H9 (cell line): ENCODE measurements around the gene SOX1. TPM values are rescaled to one million over a fixed set of nuclear protein-coding genes. Genes with fewer than 3 reads are reported as not detected.

ENCODE experiments used
- DNase-seq: peaks from one replicate; pipeline ENCODE4 v3.0.0-alpha.2; 2017
- H2AFZ ChIP-seq: one replicate; pipeline ENCODE4 v1.6.1; 2013; ENCODE audit warnings: mild to moderate bottlenecking, low read length, control low read depth, moderate library complexity
- H2AK5ac ChIP-seq: 2 replicates; pipeline ENCODE4 v1.6.1; 2013; ENCODE audit warnings: low read length, control low read depth, mixed read lengths; ENCODE audit not compliant: insufficient read length
- H2BK120ac ChIP-seq: one replicate; pipeline ENCODE4 v1.6.1; 2013; ENCODE audit warnings: low read depth, mild to moderate bottlenecking, low read length, control low read depth, inconsistent platforms; ENCODE audit not compliant: poor library complexity, severe bottlenecking
- H2BK12ac ChIP-seq: 2 replicates; pipeline ENCODE4 v1.6.1; 2013; ENCODE audit warnings: low read length, control low read depth, mixed read lengths, low read depth; ENCODE audit not compliant: insufficient read length
- H2BK15ac ChIP-seq: 2 replicates; pipeline ENCODE4 v1.6.1; 2013; ENCODE audit warnings: low read depth, low read length, control low read depth
- H2BK20ac ChIP-seq: one replicate; pipeline ENCODE4 v1.6.1; 2013; ENCODE audit warnings: low read depth, mild to moderate bottlenecking, low read length, control low read depth, inconsistent platforms; ENCODE audit not compliant: poor library complexity, severe bottlenecking
- H2BK5ac ChIP-seq: 2 replicates; pipeline ENCODE4 v1.6.1; 2013; ENCODE audit warnings: low read length, control low read depth, mixed read lengths; ENCODE audit not compliant: insufficient read length
- H3K14ac ChIP-seq: 2 replicates; pipeline ENCODE4 v1.6.1; 2013; ENCODE audit warnings: low read length, control low read depth; ENCODE audit not compliant: insufficient read depth
- H3K18ac ChIP-seq: 2 replicates; pipeline ENCODE4 v1.6.1; 2013; ENCODE audit warnings: low read depth, mild to moderate bottlenecking, mixed read lengths, low read length, control low read depth; ENCODE audit not compliant: insufficient read length
- H3K23ac ChIP-seq: 2 replicates; pipeline ENCODE4 v1.6.1; 2013; ENCODE audit warnings: low read length, control low read depth, mixed read lengths, low read depth; ENCODE audit not compliant: insufficient read length
- H3K23me2 ChIP-seq: 2 replicates; pipeline ENCODE4 v1.6.1; 2013; ENCODE audit warnings: low read depth, mild to moderate bottlenecking, mixed read lengths, low read length, control low read depth; ENCODE audit not compliant: insufficient read length, poor library complexity, severe bottlenecking
- H3K27ac ChIP-seq: 2 replicates; pipeline ENCODE4 v1.5.1; 2013; ENCODE audit warnings: low read length, control low read depth, mixed read lengths, low read depth; ENCODE audit not compliant: insufficient read length
- H3K27me3 ChIP-seq: 2 replicates; pipeline ENCODE4 v1.6.1; 2013; ENCODE audit warnings: low read length, control low read depth, inconsistent platforms; ENCODE audit not compliant: insufficient read depth
- H3K4ac ChIP-seq: 2 replicates; pipeline ENCODE4 v1.6.1; 2013; ENCODE audit warnings: low read depth, mild to moderate bottlenecking, control low read depth, inconsistent platforms, low read length, moderate library complexity
- H3K4me1 ChIP-seq: 2 replicates; pipeline ENCODE4 v1.6.1; 2013; ENCODE audit warnings: low read length, control low read depth, inconsistent platforms; ENCODE audit not compliant: insufficient read depth
- H3K4me2 ChIP-seq: 2 replicates; pipeline ENCODE4 v1.6.1; 2013; ENCODE audit warnings: low read length, control low read depth, mixed read lengths; ENCODE audit not compliant: insufficient read length, insufficient read depth
- H3K56ac ChIP-seq: 2 replicates; pipeline ENCODE4 v1.6.1; 2013; ENCODE audit warnings: low read depth, mild to moderate bottlenecking, mixed read lengths, low read length, control low read depth; ENCODE audit not compliant: insufficient read length
- H3K79me1 ChIP-seq: 2 replicates; pipeline ENCODE4 v1.6.1; 2013; ENCODE audit warnings: low read depth, mild to moderate bottlenecking, moderate library complexity, low read length, control low read depth, inconsistent platforms; ENCODE audit not compliant: insufficient read depth, poor library complexity, severe bottlenecking
- H3K79me2 ChIP-seq: 2 replicates; pipeline ENCODE4 v1.6.1; 2013; ENCODE audit warnings: low read length, control low read depth, inconsistent platforms; ENCODE audit not compliant: insufficient read depth
- H3K9ac ChIP-seq: 2 replicates; pipeline ENCODE4 v1.6.1; 2013; ENCODE audit warnings: low read length, control low read depth, mixed read lengths; ENCODE audit not compliant: insufficient read length; ENCODE audit errors: extremely low read depth
- H3K9me3 ChIP-seq: one replicate; pipeline ENCODE4 v1.6.1; 2013; ENCODE audit warnings: low read depth, low read length, inconsistent platforms; ENCODE audit not compliant: control insufficient read depth
- H3T11ph ChIP-seq: one replicate; pipeline ENCODE4 v1.6.1; 2013; ENCODE audit warnings: mild to moderate bottlenecking, low read length, control low read depth, inconsistent platforms
- H4K20me1 ChIP-seq: one replicate; pipeline ENCODE4 v1.6.1; 2013; ENCODE audit not compliant: control insufficient read depth, insufficient read length, insufficient read depth
- H4K5ac ChIP-seq: 2 replicates; pipeline ENCODE4 v1.6.1; 2013; ENCODE audit warnings: low read depth, mild to moderate bottlenecking, mixed read lengths, low read length, control low read depth; ENCODE audit not compliant: insufficient read length
- H4K8ac ChIP-seq: replicated peaks from 2 replicates; pipeline ENCODE4 v1.6.1; 2013; ENCODE audit warnings: low read length, control low read depth, mixed read lengths, low read depth; ENCODE audit not compliant: insufficient read length
- H4K91ac ChIP-seq: 2 replicates; pipeline ENCODE4 v1.6.1; 2013; ENCODE audit warnings: low read depth, mild to moderate bottlenecking, moderate library complexity, mixed read lengths, low read length, control low read depth; ENCODE audit not compliant: insufficient read length
- H3K27ac Mint-ChIP-seq, 3 experiments: 2 replicates in 2 of 3; 3 replicates in 1 of 3; pipeline ENCODE4 v1.8.0; 2020 to 2021; ENCODE audit warnings: mixed read lengths in 3 of 3, mild to moderate bottlenecking in 1 of 3, moderate library complexity in 1 of 3
- H3K27me3 Mint-ChIP-seq: 2 replicates; pipeline ENCODE4 v1.8.0; 2021; ENCODE audit warnings: low read depth, mild to moderate bottlenecking, moderate library complexity, mixed read lengths
- H3K36me3 Mint-ChIP-seq, 3 experiments: 2 replicates in 2 of 3; 3 replicates in 1 of 3; pipeline ENCODE4 v1.8.0; 2020 to 2021; ENCODE audit warnings: low read depth in 3 of 3, mixed read lengths in 3 of 3; ENCODE audit not compliant: insufficient read depth in 1 of 3
- H3K4me1 Mint-ChIP-seq, 2 experiments: 2 replicates each; pipeline ENCODE4 v1.8.0; 2020; ENCODE audit warnings: mixed read lengths in 2 of 2
- H3K4me3 Mint-ChIP-seq, 2 experiments: 2 replicates in 1 of 2; 3 replicates in 1 of 2; pipeline ENCODE4 v1.8.0; 2020 to 2021; ENCODE audit warnings: mild to moderate bottlenecking in 2 of 2, mixed read lengths in 2 of 2, moderate library complexity in 1 of 2
- H3K9me3 Mint-ChIP-seq, 2 experiments: 2 replicates in 1 of 2; 3 replicates in 1 of 2; pipeline ENCODE4 v1.8.0; 2020; ENCODE audit warnings: mild to moderate bottlenecking in 2 of 2, mixed read lengths in 2 of 2, moderate library complexity in 1 of 2
- WGBS: extraction: QIAGEN DNeasy Blood & Tissue Kit; methylation state at CpG from one replicate; pipeline ENCODE4 v1.1.7; 2013; ENCODE audit warnings: missing lambda C conversion rate, low lambda C conversion rate, mixed read lengths; ENCODE audit not compliant: insufficient read length; ENCODE audit errors: extremely low coverage; 5-methylcytosine and 5-hydroxymethylcytosine counted together
- total RNA-seq: library from RNA; stranded (reverse); gene quantifications from 2 replicates; pipeline ENCODE4 v1.2.1, GENCODE V29; 2021
- TF ChIP-seq, protein P1 (sequence below): fragments of 200-600 bp; sonication (generic); conservative IDR thresholded peaks from 3 replicates; pipeline ENCODE4 v1.8.0; 2021; ENCODE audit warnings: antibody characterized with exemption, mild to moderate bottlenecking

The SOX1 gene
- total RNA-seq, 1 experiment from 2014 or later, result 0.17 TPM

- no peak overlapping the region for H3K4me2 ChIP-seq
- no peaks in the 10 kb centered on the region for H3K23me2 ChIP-seq
- Mint-ChIP-seq H3K36me3 (no peaks in the 10 kb centered on the region), H3K4me3 (no peak overlapping the region), H3K27me3 (peaks cover 96% of the 10 kb centered on the region), H3K9me3 (no peaks in the 10 kb centered on the region), H3K27ac (no peak overlapping the region; a peak in 1 of 7 replicates), H3K4me1 (peaks cover 0 to 7% of the 10 kb centered on the region in 2 experiments; a peak in 3 of 4 replicates)
- H2AK5ac ChIP-seq, result no peak overlapping the region
- TF ChIP-seq, protein P1, sequence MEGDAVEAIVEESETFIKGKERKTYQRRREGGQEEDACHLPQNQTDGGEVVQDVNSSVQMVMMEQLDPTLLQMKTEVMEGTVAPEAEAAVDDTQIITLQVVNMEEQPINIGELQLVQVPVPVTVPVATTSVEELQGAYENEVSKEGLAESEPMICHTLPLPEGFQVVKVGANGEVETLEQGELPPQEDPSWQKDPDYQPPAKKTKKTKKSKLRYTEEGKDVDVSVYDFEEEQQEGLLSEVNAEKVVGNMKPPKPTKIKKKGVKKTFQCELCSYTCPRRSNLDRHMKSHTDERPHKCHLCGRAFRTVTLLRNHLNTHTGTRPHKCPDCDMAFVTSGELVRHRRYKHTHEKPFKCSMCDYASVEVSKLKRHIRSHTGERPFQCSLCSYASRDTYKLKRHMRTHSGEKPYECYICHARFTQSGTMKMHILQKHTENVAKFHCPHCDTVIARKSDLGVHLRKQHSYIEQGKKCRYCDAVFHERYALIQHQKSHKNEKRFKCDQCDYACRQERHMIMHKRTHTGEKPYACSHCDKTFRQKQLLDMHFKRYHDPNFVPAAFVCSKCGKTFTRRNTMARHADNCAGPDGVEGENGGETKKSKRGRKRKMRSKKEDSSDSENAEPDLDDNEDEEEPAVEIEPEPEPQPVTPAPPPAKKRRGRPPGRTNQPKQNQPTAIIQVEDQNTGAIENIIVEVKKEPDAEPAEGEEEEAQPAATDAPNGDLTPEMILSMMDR, result no peak
- no peak overlapping the region for H4K91ac ChIP-seq
- no peaks in the 10 kb centered on the region for H3K79me2 ChIP-seq
- no peak overlapping the region for H3K14ac ChIP-seq
- no CpG with 5 or more reads among the region's 15 CpGs for WGBS
- no peak overlapping the region for H2BK5ac ChIP-seq
- H3K4ac ChIP-seq, result no peak overlapping the region
- no peak overlapping the region for H3K9ac ChIP-seq
- no peak for DNase-seq
- H3K27me3 ChIP-seq, result peaks cover 5% of the 10 kb centered on the region; the same call in 1 of the 2 replicates
- no peaks in the 10 kb centered on the region for H3K4me1 ChIP-seq
- no peak overlapping the region for H4K5ac ChIP-seq
- H2BK20ac ChIP-seq, result no peak overlapping the region
- no peaks in the 10 kb centered on the region for H4K20me1 ChIP-seq
- no peak overlapping the region for H2AFZ ChIP-seq
- no peak overlapping the region for H3K23ac ChIP-seq
- H3K27ac ChIP-seq, result no peak overlapping the region
- H3T11ph ChIP-seq, result no peak overlapping the region
- H4K8ac ChIP-seq, result no peak overlapping the region
- no peak overlapping the region for H2BK15ac ChIP-seq
- H3K18ac ChIP-seq, result no peak overlapping the region
- no peaks in the 10 kb centered on the region for H3K9me3 ChIP-seq
- no peaks in the 10 kb centered on the region for H3K79me1 ChIP-seq
- no peak overlapping the region for H2BK12ac ChIP-seq
- no peak overlapping the region for H3K56ac ChIP-seq
- no peak overlapping the region for H2BK120ac ChIP-seq
These were observed 45.8 kb downstream of the SOX1 start for GRCh38 chr13:112112534-112113276.
